AG09319 (cell line): ENCODE data around the gene LTO1.

Experiments
- DNase-seq: peaks from one replicate; pipeline ENCODE4 v3.0.0-alpha.2; 2010; ENCODE audit warnings: low read depth; ENCODE audit errors: extremely low read depth
- CTCF ChIP-seq: IDR thresholded peaks from 2 replicates; pipeline ENCODE4 v1.5.1; 2011; ENCODE audit warnings: low read depth, mild to moderate bottlenecking, inconsistent platforms, low read length, moderate library complexity

Gene LTO1

GRCh38 chr11:69660001-69660500 lies 15.1 kb downstream of the LTO1 start:
- no peak for TF ChIP-seq CTCF

GRCh38 chr11:69659591-69659990 lies 15.6 kb downstream of the LTO1 start:
- no peak for TF ChIP-seq CTCF

More at GRCh38 chr11:69660001-69660500, 15.1 kb downstream of the LTO1 start:
- DNase-seq = no peak

GRCh38 chr11:69658626-69659450 lies 16.3 kb downstream of the LTO1 start:
- no peak for DNase-seq
- no peak for TF ChIP-seq CTCF

More at GRCh38 chr11:69659591-69659990, 15.6 kb downstream of the LTO1 start:
- DNase-seq = no peak

GRCh38 chr11:69657911-69658625 lies 17.1 kb downstream of the LTO1 start:
- no peak for TF ChIP-seq CTCF
- DNase-seq = no peak

- no peak for TF ChIP-seq CTCF
- DNase-seq = no peak
Measured at GRCh38 chr11:69657456-69657910, 17.7 kb downstream of the LTO1 start.

- TF ChIP-seq CTCF = no peak
- DNase-seq = no peak
Measured at GRCh38 chr11:69656536-69657455, 18.4 kb downstream of the LTO1 start.
